GM18502 (cell line): ENCODE data around the gene EFCC1.
"Not testable (repeated sequence)": the region's sequence is repeated elsewhere in the genome, so short reads cannot be mapped to it uniquely, and the experiment has no call there.

ENCODE experiments used
- ATAC-seq: cut with Tn5 transposase; IDR thresholded peaks from one replicate; pipeline ENCODE4 v1.9.1; 2021; ENCODE audit warnings: mild to moderate bottlenecking; ENCODE audit not compliant: unreplicated experiment, poor library complexity

EFCC1 gene

DNA sequence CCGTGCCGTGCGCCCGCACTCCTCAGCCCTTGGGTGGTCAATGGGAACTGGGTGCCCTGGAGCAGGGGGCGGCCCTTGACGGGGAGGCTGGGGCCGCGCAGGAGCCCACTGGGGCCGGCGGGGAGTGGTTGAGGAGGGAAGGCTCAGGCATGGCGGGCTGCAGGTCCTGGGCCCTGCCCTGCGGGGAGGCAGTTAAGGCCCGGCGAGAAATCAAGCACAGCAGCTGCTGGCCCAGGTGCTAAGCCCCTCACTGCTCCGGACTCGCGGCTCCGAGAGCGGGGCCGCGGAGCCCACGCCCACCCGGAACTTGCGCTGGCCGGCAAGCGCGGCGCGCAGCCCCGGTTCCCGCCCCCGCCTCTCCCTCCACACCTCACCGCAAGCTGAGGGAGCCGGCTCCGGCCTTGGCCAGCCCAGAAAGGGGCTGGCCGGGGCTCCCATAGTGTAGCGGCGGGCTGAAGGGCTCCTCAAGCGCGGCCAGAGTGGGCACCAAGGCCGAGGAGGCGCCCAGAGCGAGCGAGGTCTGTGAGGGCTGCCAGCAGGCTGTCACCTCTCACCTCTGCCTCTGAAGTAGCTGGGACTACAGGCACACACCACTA lies 67.3 kb downstream of the EFCC1 start:
- ATAC-seq, result no peak

DNA sequence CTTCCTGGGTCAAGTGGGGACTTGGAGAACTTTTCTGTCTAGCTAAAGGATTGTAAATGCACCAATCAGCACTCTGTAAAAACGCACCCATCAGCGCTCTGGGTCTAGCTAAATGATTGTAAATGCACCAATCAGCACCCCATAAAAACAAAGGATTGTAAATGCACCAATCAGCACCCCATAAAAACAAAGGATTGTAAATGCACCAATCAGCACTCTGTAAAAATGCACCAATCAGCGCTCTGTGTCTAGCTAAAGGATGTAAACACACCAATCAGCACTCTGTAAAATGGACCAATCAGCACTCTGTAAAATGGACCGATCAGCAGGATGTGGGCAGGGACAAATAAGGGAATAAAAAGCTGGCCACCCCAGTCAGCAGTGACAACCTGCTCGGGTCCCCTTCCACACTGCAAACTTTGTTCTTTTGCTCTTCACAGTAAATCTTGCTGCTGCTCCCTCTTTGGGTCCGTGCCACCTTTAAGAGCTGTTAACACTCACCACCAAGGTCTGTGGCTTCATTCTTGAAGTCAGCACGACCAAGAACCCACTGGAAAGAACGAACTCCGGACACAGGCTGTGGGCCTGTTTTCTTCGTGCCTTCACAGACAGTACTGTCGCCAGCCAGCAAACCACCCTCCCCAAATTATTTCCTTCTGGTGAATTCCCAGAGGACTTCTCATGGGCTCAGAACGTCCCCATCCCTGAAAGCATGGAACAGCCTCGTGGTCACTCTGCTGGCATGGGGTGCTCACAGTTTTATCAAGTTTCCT lies 68.4 kb downstream of the EFCC1 start:
- ATAC-seq, result not testable (repeated sequence)

DNA sequence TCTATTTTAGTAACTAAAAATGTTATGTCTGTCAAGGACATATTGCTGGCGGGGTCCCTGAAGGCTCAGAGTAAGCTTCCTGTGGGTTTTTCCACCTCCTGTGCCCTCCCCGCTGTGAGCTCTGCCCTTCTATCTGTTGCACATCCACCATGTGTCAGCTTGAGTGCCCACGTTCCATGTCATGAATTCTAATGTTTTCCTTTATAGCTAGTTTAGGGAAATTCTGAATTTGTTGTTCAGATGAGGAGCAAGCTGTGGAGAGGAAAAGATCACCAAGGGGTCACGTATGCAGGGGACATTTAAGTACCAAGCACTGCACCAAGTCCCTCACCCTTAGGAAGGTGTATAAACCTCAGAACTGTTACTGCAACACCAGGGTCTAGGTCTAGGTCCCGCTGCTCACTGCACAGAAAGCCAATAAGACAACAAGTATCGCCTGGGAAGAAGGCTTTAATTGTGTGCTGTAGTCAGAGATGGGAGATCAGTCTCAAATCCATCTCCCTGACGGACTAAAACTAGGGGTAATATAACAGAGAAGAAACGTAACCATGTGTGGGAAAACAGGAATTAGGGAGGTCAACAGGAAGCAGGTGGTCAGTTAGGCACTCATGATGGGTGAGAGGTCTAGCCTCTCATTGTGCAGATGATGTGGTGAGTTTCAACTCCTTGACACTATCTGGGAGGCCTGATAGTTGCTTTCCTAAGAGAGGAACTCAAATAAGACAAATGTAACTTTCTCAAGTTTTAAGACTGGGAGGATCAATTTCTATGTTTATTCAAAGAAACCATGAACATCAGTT lies 69.2 kb downstream of the EFCC1 start:
- ATAC-seq, result no peak

DNA sequence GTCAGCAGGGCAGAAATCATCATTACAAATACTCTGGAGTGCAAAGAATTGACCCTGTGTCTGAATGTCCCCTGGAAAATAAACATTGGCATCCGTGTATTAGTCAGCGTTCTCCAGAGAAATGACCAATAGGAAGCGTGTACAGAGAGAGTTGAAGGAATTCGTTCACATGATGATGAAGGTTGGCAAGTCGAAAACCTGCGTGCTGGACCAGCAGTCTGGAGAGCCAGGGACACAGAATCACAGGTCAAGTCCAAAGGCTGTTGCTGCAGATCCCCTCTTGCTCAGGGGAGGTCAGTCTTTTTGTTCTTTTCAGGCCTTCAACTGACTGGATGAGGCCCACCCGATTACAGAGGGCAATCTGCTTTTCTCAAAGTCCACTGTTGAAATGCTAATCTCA lies 76.1 kb downstream of the EFCC1 start:
- ATAC-seq, result no peak

DNA sequence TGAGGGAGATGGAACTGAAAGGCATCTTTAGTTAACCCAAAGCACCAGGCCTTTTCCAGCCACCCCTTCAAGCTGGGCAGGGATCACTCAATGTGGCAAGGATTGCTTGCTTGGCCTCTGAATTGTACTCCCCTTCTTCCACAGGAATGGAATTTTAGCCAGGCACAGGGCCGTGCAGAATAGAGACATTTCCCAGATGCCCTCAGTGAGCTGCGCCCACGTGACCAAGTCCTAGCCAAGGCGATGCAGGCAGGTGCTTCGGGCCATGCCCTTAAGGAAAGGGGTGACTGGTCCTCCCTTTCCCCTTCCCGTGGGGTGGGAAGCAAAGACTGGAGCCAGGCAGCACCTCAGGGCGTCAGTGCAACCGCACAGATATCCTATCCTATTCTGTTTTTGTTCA lies 77.4 kb downstream of the EFCC1 start:
- ATAC-seq, result no peak

DNA sequence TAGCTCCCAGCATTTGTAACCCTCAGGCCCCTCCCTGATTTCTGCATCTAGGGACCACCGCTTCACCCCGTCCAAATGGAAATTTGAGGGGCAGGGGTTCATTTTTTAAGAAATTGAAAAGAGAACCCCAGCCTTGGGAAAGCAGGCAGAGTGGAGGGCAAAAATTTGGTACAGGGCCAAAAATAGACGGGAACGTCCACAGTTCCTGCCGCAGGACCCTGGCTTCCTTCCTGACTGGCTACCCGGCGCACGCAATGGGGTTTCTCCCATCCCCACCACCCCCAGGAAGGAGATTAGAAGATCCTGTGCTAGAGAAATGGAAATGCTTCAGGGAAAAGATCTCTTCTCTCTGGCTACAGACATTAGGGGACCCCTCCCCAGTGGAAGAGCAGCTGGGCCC lies 80.4 kb downstream of the EFCC1 start:
- ATAC-seq, result no peak

DNA sequence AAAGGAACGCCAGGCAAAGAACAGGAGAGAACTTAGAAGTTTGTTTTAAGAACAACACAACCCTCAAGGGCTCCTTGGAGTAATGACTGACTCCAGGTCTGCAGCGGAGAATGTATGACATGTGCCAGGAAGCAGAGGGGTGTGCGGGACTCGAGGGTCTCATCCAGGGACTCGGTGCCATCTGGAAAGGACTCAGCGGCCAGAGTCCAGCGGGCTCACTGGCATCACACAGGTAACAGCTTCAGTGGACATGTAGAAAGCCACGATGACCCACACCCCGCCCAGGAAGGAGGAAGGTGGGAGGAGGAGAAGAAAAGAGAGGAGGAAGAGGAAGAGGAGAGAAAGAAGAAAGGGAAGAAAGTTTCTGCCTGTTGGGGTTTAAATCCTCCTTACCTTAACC lies 80.9 kb downstream of the EFCC1 start:
- ATAC-seq, result no peak

DNA sequence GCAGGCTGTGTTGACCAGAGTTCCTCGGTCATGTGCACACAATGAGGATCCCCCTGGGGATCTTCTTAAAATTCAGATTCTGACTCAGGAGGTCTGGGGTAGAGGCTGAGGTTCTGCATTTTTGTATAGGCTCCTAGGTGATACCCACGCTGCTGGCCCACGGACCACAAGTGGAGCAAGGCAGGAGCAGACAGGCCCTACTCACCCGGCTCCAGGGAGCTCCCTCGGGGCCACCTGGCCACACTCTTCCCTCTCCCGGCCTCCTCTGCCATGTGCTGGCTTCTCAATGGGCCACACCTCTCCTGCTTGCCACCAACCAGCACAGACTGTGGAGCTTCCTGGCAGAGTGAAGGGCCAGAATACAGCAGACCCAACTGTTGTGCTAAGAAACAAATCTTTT lies 83.4 kb downstream of the EFCC1 start:
- ATAC-seq, result no peak

DNA sequence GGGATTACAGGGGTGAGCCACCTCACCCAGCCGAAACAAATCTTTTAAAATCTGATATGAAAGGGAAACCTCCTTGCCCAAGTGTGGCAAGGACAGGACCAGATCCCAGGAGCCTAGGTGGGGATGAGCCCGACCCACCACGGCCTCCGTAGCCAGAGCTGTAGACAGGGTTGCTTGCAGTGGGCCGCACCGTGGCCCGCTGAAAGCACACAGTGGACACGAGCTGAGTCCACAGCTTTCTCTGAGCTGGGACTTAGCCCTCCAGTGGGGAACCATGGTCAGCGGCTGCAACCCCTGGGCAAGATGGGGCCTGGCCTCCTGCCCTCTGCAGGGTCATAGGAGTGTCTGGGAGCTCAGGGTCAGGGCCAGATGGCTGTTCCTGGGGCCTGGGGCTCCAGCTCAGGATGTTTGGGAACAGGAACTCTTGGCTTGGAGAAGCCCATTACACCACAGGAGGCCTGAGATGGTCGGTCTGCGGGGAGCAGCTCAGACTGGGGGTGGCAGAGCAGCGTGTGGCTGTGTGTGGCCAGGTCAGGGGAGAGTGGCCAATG lies 84.1 kb downstream of the EFCC1 start:
- ATAC-seq, result no peak

DNA sequence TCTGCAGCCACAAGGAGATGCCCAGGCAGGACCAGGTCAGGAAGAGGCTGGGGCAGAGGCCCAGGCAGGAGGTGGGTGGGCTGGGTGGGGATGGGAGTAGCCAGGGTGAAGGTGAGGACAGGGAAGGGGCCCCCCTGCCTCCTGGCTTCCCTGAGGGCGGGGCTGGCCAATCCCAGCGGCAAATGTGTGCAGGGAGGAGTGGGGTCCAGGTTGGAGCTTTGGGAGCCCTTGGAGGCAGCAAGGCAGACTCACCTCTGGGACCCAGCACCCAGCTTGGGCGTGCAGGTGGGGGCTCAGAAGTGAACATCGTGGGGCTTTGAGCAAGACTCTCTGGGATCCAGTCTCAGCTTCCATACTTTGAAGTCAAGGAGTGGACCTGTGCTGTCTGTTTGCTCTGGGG lies 84.7 kb downstream of the EFCC1 start:
- ATAC-seq, result no peak

DNA sequence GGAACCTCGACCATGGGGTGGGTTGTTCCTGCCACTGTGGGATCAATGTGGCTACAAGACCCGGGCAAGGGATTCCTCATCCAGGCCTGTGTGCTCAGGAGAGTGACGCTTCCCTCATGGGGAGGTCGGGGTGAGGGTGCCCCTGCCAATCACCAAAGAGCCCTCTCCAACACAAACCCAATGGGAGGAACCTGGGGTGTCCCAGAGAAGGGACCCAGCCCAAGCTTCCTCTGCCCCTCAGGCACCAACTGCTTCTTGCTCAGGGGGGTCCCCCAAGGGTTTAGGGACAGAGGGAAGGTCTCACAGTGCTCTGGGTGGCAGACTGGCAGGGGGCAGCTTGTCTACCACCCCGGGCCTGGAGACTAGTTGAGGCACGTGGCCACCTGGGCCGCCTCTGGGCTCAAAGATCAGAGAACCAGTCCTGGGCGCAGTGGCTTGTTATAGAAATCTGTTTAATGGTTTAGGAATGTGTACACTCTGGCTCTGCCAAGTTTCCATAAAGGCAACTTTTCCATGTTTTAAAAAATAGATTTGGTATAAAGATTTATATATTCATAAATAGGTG lies 86.1 kb downstream of the EFCC1 start:
- ATAC-seq, result no peak

DNA sequence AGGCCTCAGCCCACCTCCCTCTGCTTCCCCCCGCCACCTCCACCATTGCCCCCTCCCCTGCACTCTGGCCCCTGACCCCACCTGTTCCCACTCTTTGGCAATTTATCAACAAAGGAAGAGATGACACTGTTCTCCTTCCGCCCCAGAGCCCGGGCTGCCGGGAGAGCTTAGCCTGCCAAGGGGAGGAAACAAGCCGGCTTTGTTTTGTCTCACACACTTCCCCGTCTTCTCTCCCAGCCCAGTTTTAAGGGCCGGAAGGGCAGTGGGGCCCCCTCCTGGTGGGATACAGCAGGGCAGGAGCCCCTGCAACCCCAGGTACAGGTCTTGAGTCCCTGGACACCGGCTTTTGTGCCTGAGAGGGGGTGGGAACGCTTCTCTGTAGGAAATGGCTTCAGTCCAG lies 86.8 kb downstream of the EFCC1 start:
- ATAC-seq, result not testable (repeated sequence)

DNA sequence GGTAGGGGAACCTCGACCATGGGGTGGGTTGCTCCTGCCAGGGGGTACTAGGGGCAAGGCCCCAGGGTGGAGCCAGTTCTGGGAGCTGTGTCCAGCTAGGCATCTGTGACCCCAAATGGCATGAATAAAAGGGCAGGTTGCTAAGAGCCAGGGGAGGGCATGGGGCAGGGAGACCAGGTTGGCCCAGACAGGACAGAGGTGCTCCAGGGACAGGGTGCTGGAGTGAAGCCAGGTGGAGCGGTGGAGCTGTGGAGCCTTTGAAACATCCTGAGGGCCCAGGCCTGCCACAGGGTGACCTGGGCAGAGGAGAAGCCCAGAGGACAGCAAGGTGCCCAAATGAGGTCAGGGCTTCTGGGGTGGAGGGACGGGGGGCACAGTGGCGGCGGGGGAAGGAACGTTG lies 87.2 kb downstream of the EFCC1 start:
- ATAC-seq, result not testable (repeated sequence)
